OCI-LY1 (cell line): Measurements from ENCODE around the gene IPO7.

Experiments used
- H2AFZ ChIP-seq: fragments of 200-600 bp; sonication (generic), shearing (Covaris generic); 2 replicates; pipeline ENCODE4 v1.6.0; 2014; ENCODE audit warnings: antibody characterized with exemption, mild to moderate bottlenecking, low read length
- H3F3A ChIP-seq: fragments of 200-600 bp; sonication (generic), shearing (Covaris generic); 2 replicates; pipeline ENCODE4 v1.6.0; 2014; ENCODE audit warnings: mild to moderate bottlenecking, antibody characterized with exemption, low read length, moderate library complexity; ENCODE audit not compliant: insufficient read depth
- H3K27ac ChIP-seq: fragments of 200-600 bp; sonication (generic); 2 replicates; pipeline ENCODE4 v1.5.1; 2014; ENCODE audit warnings: low read length, mixed run types, mild to moderate bottlenecking, low read depth; ENCODE audit not compliant: poor library complexity, severe bottlenecking
- H3K27me3 ChIP-seq: fragments of 200-600 bp; sonication (generic); 2 replicates; pipeline ENCODE4 v1.6.0; 2014; ENCODE audit warnings: antibody characterized with exemption, mild to moderate bottlenecking, low read length, moderate library complexity; ENCODE audit not compliant: insufficient read depth
- H3K36me3 ChIP-seq: fragments of 200-600 bp; sonication (generic); 2 replicates; pipeline ENCODE4 v1.6.1; 2014; ENCODE audit warnings: mild to moderate bottlenecking, antibody characterized with exemption, low read length, moderate library complexity, mixed read lengths; ENCODE audit not compliant: insufficient read depth
- H3K4me1 ChIP-seq: fragments of 200-600 bp; sonication (generic); 2 replicates; pipeline ENCODE4 v1.5.1; 2014; ENCODE audit warnings: mild to moderate bottlenecking, low read length, moderate library complexity; ENCODE audit not compliant: insufficient read depth, severe bottlenecking
- H3K4me2 ChIP-seq: fragments of 200-600 bp; sonication (generic), shearing (Covaris generic); 2 replicates; pipeline ENCODE4 v1.6.1; 2014; ENCODE audit warnings: low read length
- H3K4me3 ChIP-seq: fragments of 200-600 bp; sonication (generic); 2 replicates; pipeline ENCODE4 v1.5.1; 2014; ENCODE audit warnings: low read length, low read depth, mild to moderate bottlenecking, mixed read lengths; ENCODE audit not compliant: poor library complexity, severe bottlenecking
- H3K79me2 ChIP-seq: fragments of 200-600 bp; shearing (Covaris generic); 2 replicates; pipeline ENCODE4 v1.6.1; 2016; ENCODE audit warnings: mixed run types, low read length, mixed read lengths; ENCODE audit not compliant: insufficient read depth
- H3K9ac ChIP-seq: fragments of 200-600 bp; sonication (generic), shearing (Covaris generic); 2 replicates; pipeline ENCODE4 v1.6.1; 2014; ENCODE audit warnings: mild to moderate bottlenecking, low read length, mixed read lengths
- H3K9me2 ChIP-seq: fragments of 200-600 bp; sonication (generic), shearing (Covaris generic); 2 replicates; pipeline ENCODE4 v1.6.1; 2014; ENCODE audit warnings: low read depth, mild to moderate bottlenecking, low read length, mixed read lengths
- H3K9me3 ChIP-seq: fragments of 200-600 bp; shearing (Covaris generic); 2 replicates; pipeline ENCODE4 v1.6.1; 2014; ENCODE audit warnings: low read length, mixed read lengths
- H4K20me1 ChIP-seq: fragments of 200-600 bp; sonication (generic), shearing (Covaris generic); 2 replicates; pipeline ENCODE4 v1.6.0; 2016; ENCODE audit warnings: mild to moderate bottlenecking, low read length; ENCODE audit not compliant: insufficient read depth
- EZH2 ChIP-seq: fragments of 200-600 bp; sonication (generic), shearing (Covaris generic); IDR thresholded peaks from 2 replicates; pipeline ENCODE4 v1.8.0; 2017; ENCODE audit warnings: borderline replicate concordance, mixed run types, mild to moderate bottlenecking, antibody characterized with exemption, low read length, moderate library complexity, mixed read lengths
- TF ChIP-seq, protein P1 (sequence below): fragments of 200-600 bp; sonication (generic), shearing (Covaris generic); IDR thresholded peaks from 2 replicates; pipeline ENCODE4 v1.5.1; 2017; ENCODE audit warnings: mild to moderate bottlenecking, antibody characterized with exemption, low read length, moderate library complexity, mixed read lengths

The IPO7 gene

GRCh38 chr11:9494316-9494715 is 109.9 kb downstream of the IPO7 start:
- no peaks in the 10 kb centered on the region for H3K27me3 ChIP-seq
- no peaks in the 10 kb centered on the region for H3K9me2 ChIP-seq
- no peak overlapping the region for H3K9ac ChIP-seq
- no peak overlapping the region for H2AFZ ChIP-seq
- H3K9me3 ChIP-seq, result no peaks in the 10 kb centered on the region
- no peak overlapping the region for H3K27ac ChIP-seq
- TF ChIP-seq EZH2, result no peak
- TF ChIP-seq, protein P1, sequence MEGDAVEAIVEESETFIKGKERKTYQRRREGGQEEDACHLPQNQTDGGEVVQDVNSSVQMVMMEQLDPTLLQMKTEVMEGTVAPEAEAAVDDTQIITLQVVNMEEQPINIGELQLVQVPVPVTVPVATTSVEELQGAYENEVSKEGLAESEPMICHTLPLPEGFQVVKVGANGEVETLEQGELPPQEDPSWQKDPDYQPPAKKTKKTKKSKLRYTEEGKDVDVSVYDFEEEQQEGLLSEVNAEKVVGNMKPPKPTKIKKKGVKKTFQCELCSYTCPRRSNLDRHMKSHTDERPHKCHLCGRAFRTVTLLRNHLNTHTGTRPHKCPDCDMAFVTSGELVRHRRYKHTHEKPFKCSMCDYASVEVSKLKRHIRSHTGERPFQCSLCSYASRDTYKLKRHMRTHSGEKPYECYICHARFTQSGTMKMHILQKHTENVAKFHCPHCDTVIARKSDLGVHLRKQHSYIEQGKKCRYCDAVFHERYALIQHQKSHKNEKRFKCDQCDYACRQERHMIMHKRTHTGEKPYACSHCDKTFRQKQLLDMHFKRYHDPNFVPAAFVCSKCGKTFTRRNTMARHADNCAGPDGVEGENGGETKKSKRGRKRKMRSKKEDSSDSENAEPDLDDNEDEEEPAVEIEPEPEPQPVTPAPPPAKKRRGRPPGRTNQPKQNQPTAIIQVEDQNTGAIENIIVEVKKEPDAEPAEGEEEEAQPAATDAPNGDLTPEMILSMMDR, result no peak
- H3K4me3 ChIP-seq, result no peak overlapping the region
- no peaks in the 10 kb centered on the region for H4K20me1 ChIP-seq
- no peaks in the 10 kb centered on the region for H3K79me2 ChIP-seq
- H3K36me3 ChIP-seq, result peaks cover 59% of the 10 kb centered on the region
- H3K4me1 ChIP-seq, result no peaks in the 10 kb centered on the region
- no peaks in the 10 kb centered on the region for H3F3A ChIP-seq
- no peak overlapping the region for H3K4me2 ChIP-seq

DNA sequence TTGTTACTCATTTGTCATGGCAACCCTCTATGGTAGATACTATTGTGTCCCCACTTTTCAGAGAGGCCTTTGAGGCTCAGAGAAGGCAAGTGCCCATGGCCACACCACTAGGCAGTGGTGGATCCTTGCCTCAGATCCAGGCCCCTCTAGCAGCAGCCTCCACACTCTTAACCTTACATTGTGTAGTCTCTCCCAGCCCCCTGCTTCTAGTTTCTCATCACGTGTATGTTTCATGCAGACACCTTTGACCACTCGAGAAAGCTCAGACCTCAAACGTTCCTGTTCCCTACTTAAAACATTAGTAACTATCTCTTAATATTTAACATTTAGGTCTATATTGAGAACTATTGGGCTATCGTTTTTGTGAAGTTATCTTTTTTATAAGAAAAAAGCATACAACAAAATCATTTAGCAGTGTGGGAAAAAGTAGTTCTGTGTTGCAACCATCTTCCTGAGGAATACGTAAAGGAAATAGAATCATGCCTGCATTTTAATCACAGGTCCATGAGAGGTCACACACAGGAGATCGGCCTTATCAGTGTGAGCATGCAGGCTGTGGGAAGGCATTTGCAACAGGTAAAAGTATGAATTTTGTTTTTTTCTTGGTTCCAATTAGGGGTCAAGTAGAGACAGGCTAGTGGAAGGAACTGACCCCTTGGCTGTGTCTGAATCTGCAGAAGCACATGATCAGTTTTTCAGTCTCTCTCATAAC is 111.5 kb downstream of the IPO7 start:
- Histone ChIP-seq H3K36me3 (peaks cover 56% of the 10 kb centered on the region), H3K27ac (no peak overlapping the region), H3F3A (no peaks in the 10 kb centered on the region), H3K9ac (no peak overlapping the region), H3K27me3 (no peaks in the 10 kb centered on the region), H3K9me3 (no peaks in the 10 kb centered on the region), H3K79me2 (no peaks in the 10 kb centered on the region), H3K4me3 (no peak overlapping the region), H3K9me2 (no peaks in the 10 kb centered on the region), H3K4me1 (no peaks in the 10 kb centered on the region), H4K20me1 (no peaks in the 10 kb centered on the region), H3K4me2 (no peak overlapping the region), H2AFZ (no peak overlapping the region)
- TF ChIP-seq EZH2, result no peak
- TF ChIP-seq, protein P1, result no peak
